ENCODE measurements around the gene KCND1. TPM values are rescaled to one million over a fixed set of nuclear protein-coding genes. Genes with fewer than 3 reads are reported as not detected.

Gene KCND1
- total RNA-seq, 1 experiment from 2014 or later, result 0.18 TPM

DNA sequence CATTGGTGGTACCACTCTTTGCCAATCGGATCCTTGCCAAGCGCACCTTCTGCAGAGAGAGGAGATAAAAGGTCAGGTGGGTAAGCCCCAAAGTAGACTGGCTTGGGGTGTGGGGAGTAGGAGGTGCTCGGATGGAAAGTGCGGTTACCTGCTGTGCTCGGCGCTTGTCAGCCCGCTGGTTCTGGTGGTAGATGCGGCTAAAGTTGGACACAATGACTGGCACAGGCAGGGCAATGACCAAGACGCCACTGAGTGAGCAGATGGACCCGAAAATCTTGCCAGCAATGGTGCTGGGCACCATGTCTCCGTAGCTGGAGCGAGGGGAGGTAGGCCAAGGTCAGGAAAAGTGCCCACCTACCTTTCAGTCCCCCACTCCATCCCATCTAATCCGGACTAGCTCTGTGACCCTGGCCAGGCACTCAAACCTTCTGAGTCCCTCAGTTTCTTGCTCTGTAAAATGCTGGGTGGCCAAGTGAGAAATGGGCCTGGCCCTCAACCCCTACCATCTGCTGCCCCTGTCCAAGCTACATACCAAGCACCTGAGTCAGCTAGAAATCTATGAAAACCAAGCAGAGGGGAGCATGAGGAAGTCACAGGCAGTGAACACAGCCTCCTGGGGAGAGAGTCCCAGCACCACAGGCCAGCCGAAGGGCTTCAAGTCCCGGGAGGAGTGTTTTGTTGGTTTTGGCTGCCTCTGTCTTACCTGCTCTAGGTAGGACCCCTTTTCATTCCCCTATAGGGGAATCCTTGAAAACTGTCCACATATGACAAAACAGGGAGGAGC lies 4.7 kb downstream of the KCND1 start:
- DNase-seq (ENCODE audit: low read depth in 1 of 2, low spot score in 2 of 2), result peak in 1 of 2 experiments; percentile 30
- Histone ChIP-seq H3K4me3 (no peak overlapping the region), H3K9me3 (replicated peaks) (no peaks in the 10 kb centered on the region), H3K4me1 (replicated peaks) (peaks cover 3% of the 10 kb centered on the region; the same call in 1 of the 2 replicates), H3K27me3 (replicated peaks) (no peaks in the 10 kb centered on the region), H3K36me3 (no peaks in the 10 kb centered on the region), H3K27ac (no peak overlapping the region)

DNA sequence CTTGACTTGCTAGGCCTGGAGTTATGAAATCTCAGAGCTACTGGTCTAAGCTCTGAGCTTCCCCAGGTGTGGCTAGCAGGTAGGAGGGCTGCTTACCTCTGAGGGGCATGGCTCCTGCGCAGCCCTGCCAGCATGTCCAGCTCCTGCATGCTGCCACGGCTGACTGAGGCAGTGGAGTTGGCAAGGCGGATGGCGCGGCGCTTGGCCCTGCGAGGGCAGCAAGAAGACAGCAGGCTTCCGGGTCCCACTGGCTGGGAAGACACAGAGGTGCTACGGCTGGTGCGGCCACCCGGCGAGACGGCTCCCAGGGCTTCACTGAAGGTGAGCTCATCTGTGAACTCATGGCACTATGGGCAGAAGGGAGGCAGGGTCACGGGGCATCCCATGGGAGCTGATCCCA lies 5.7 kb downstream of the KCND1 start:
- Histone ChIP-seq H3K36me3 (no peaks in the 10 kb centered on the region), H3K4me3 (no peak overlapping the region), H3K4me1 (replicated peaks) (peaks cover 3% of the 10 kb centered on the region; the same call in 1 of the 2 replicates), H3K27me3 (replicated peaks) (no peaks in the 10 kb centered on the region), H3K27ac (no peak overlapping the region), H3K9me3 (replicated peaks) (no peaks in the 10 kb centered on the region)
- DNase-seq (ENCODE audit: low read depth in 1 of 2, low spot score in 2 of 2), result no peak

DNA sequence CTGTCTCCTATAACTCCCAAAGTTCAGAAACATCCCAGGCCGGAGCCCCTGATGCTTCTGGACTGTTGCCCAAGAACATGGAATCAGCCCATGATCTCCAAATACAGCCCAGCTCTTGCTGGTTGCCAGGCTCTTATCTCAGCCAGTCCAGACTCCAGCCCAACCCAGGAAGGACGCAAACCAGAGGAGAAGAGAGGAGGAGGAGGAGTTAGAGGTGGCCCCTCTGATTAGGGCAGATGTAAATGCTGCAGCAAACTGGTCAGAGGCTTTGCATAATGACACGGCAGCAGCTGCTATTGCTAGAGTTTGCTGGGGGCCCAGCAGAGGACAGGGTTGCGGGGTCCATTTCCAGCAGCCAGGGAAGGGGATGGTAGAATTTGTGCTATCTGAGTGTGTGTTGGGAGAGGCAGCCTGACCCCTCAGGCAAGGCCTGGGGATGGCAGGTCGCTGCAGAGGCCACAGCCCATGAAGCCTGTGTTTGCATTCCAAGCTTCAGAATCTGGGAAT lies 10.0 kb downstream of the KCND1 start:
- H3K4me1 ChIP-seq (replicated peaks), result peaks cover 5% of the 10 kb centered on the region
- H3K4me3 ChIP-seq, result no peak overlapping the region
- no peak for DNase-seq (ENCODE audit: low read depth in 1 of 2, low spot score in 2 of 2)
- no peaks in the 10 kb centered on the region for H3K9me3 ChIP-seq (replicated peaks)
- no peak overlapping the region for H3K27ac ChIP-seq
- no peaks in the 10 kb centered on the region for H3K27me3 ChIP-seq (replicated peaks)
- H3K36me3 ChIP-seq, result 0 out of 2 replicates have a peak, but pooled peaks cover 5% of the 10 kb centered on the region

DNA sequence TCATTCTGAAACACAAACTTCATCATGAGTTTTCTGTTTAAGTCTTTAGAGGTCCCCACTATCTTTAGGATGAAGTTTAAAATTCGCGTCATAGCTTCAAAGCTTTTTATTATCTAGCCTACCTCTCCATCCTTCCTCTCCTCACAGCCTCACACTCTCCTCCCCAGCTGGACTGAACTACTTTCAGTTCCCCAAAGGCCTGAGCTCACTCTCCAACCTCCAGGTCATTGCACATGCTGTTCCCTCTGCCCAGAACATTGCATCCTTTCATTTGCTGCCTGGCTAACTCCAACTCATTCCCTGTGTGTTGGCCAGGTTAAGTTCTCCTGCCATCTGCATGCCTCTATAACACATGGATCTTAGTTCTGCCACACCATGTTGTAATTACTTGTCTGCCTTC lies 11.4 kb downstream of the KCND1 start:
- Histone ChIP-seq H3K27me3 (replicated peaks) (no peaks in the 10 kb centered on the region), H3K27ac (no peak overlapping the region), H3K36me3 (peaks cover 11% of the 10 kb centered on the region)

DNA sequence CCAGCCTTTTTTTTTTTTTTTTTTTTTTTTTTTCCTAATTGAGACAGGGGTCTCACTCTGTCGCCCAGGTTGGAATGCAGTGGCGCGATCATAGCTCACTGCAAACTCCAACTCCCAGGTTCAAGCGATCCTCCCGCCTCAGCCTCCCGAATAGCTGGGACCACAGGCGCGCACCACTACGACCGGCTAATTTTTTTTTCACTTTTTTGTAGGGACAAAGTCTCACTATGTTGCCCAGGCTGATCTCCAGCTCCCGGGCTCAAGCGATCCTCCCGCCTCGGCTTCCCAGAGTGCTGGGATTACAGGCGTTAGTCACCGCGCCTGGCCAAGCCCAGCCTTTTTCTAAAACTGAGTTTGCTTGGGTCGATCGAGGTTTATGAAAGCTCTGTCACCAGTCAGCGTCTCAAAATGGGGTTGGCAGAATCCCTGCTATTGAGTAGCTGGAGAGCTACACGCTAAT lies 13.0 kb downstream of the KCND1 start:
- peaks cover 16% of the 10 kb centered on the region for H3K36me3 ChIP-seq
- peak overlapping the region; percentile 98 for H3K27ac ChIP-seq
- no peaks in the 10 kb centered on the region for H3K27me3 ChIP-seq (replicated peaks)
- peak in 1 of 2 experiments; percentile 49 for DNase-seq (ENCODE audit: low read depth in 1 of 2, low spot score in 2 of 2)
- H3K4me1 ChIP-seq (replicated peaks), result peaks cover 5% of the 10 kb centered on the region
- H3K4me3 ChIP-seq, result peak overlapping the region; percentile 57
- H3K9me3 ChIP-seq (replicated peaks), result no peaks in the 10 kb centered on the region

More for the DNA sequence above, 11.4 kb downstream of the KCND1 start:
- Histone ChIP-seq H3K9me3 (replicated peaks) (no peaks in the 10 kb centered on the region), H3K4me3 (no peak overlapping the region), H3K4me1 (replicated peaks) (peaks cover 5% of the 10 kb centered on the region)
- no peak for DNase-seq (ENCODE audit: low read depth in 1 of 2, low spot score in 2 of 2)

DNA sequence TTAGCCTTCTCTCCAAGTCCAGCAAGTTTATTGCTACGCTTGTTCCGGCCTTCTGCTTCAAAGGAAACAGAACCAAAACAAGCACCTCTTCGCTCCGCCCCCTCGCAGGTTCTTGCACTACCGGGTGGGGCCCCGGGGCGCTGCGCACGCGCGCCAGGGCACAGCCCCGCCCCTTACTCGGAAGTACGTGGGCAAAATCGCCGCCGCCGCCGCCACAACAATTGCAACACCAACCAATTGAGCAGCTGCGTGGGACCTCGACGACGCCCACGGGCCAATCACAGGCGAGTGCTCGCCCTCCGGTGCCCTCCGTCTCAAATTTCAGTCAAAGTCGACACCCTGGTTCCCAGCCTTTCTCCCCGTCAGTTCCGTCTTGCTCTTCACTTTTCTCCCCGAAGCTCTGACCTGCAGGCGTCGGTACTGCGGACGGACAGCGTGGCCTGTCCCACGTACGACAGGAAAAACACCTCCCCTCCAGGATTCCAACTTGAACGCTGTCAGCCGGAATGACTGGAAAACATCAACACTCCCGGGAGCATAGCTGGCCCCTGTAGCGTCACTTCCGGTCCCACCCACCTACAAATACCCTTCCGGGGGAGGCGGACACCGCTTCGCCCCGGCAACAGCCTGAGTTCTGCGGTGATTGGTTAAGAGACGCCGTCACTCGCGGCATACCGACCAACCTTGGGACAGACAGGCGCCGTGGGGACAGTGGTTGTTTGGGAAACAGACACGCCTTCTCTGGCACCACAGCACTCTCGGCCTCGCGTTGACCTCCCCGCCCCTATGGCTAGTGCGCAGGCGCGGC lies 13.6 kb downstream of the KCND1 start:
- DNase-seq (ENCODE audit: low read depth in 1 of 2, low spot score in 2 of 2), result peak; percentile 96

DNA sequence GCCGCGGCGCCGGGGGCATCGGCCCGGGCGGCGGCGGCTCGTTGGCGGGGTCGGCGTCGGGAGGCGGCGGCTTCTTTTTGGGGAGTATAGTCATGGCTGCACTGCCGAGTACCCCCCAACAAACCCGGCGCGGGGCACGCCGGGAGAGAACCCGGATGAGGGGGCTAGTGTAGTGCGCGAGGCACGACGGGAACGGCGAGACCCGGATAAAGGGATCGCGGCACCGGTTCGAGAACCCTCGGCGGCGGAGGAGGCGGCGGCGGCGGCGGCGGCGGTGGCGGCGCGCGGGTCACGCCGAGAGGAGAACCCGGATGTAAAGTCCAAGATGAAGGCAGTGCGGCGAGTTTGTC lies 14.2 kb downstream of the KCND1 start, which contains the start of gene OTUD5:
TSS of gene OTUD5 (minus strand) at position 131 of the 350 bp plus-strand sequence. CDS start at position 94, 37 bp downstream.
- Histone ChIP-seq H3K4me1 (replicated peaks) (peaks cover 5% of the 10 kb centered on the region), H3K9me3 (replicated peaks) (no peaks in the 10 kb centered on the region), H3K36me3 (peaks cover 16% of the 10 kb centered on the region), H3K27ac (peak within 1 kb of the TSS; percentile 98), H3K27me3 (replicated peaks) (no peaks in the 10 kb centered on the region), H3K4me3 (peak within 1 kb of the TSS; percentile 57)
- DNase-seq (ENCODE audit: low read depth in 1 of 2, low spot score in 2 of 2), result peak in 1 of 2 experiments; percentile 61

More for the DNA sequence above, 13.6 kb downstream of the KCND1 start:
- Histone ChIP-seq H3K27me3 (replicated peaks) (no peaks in the 10 kb centered on the region), H3K4me3 (peak overlapping the region; percentile 57), H3K9me3 (replicated peaks) (no peaks in the 10 kb centered on the region), H3K36me3 (peaks cover 16% of the 10 kb centered on the region), H3K27ac (peak overlapping the region; percentile 98), H3K4me1 (replicated peaks) (peaks cover 5% of the 10 kb centered on the region)

DNA sequence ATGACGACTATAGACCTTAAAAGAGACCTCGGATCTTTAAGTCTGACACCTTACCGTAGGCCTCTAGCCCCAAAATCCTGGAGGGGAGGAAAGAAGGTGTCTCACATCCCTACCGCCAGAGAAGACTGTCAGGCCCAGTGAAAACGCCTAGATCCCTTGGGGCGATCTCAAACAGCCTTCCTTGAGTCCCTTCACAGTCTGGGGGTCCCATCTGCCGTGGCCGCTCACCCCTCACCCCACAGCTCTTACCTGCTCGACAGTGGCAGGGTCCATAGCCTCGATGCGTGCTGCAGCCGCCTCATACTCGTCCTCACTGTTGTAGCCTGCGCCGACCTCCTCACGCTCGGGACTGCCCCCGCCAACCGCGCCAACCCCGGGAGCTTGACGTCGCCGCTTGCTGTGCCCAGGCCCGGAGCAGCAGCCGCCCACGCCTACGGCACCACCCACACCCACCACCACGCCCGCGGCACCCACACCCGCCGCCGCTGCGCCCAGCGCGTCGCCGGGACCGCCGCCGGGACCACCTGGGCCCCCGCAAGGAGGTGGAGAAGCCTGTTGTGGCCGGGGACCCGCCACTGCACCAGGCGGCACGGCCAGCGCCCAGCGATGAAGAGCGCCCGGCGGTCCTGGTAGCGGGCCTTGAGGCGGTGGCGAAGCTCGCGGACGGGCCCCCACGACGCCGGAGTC lies 14.8 kb downstream of the KCND1 start:
- Histone ChIP-seq H3K4me3 (peak overlapping the region; percentile 57), H3K4me1 (replicated peaks) (peaks cover 5% of the 10 kb centered on the region), H3K27ac (peak overlapping the region; percentile 49; the same call in 1 of the 2 replicates), H3K27me3 (replicated peaks) (no peaks in the 10 kb centered on the region), H3K9me3 (replicated peaks) (no peaks in the 10 kb centered on the region), H3K36me3 (peaks cover 16% of the 10 kb centered on the region)
- DNase-seq (ENCODE audit: low read depth in 1 of 2, low spot score in 2 of 2), result no peak

DNA sequence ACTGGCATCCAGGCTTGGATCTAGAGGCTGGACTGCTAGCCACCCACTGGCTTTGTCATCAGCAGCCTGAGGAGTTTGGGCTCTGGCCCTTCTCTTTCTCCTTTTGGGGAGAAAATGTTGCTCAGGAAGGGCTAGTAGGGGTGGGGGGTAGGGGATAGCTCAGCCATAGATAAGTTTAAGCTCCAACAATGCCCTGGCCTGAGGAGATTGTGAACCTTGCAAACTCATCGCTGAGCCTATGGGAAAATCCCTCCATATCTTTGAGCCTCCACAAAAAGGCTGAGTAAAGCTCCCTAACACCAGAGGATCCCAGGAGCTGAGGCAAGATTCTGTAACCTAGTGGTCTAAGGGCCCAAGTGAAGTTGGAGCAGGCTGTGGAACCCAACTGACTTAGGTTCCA lies 23.1 kb downstream of the KCND1 start:
- Histone ChIP-seq H3K4me1 (replicated peaks) (no peaks in the 10 kb centered on the region), H3K27me3 (replicated peaks) (no peaks in the 10 kb centered on the region), H3K27ac (no peak overlapping the region), H3K4me3 (no peak overlapping the region), H3K36me3 (no peaks in the 10 kb centered on the region), H3K9me3 (replicated peaks) (no peaks in the 10 kb centered on the region)
- DNase-seq (ENCODE audit: low read depth in 1 of 2, low spot score in 2 of 2), result no peak

DNA sequence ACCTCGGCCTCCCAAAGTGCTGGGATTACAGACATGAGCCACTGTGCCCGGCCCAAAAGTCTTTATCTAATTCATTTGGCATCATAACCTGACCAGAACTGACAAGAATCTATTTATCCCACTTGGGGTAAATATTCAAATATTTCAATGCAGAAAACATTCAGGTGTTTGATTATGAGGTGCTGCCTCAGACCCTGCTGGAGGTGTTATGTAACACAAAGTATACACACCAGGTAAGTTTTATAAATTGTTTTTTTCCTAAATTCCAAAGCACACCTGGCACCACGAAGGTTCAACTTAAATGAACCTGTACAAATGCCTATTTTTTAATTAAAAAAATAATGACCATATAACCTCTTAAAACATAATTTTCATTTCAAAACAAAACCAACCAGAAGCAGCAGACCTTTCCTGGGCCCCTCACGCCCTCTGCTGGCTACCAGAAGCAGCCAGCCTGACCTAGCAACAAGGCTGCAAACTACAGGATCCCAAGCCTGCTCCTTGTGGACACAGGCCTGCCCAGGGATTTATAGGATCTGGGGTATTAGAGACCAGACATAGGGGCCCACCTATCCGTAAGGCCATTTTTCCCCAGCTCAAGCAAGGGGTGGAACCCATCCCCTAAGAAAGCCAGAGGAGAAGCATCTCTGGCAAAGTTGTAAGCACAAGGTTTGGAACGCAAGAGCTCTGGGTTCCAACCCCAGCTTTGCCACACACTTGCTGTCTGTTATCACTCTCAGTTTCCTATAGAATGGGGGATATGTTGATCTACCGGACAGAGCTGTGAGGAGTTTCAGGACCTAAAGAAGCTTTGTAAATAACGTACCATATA lies 25.9 kb downstream of the KCND1 start:
- H3K27me3 ChIP-seq (replicated peaks), result no peaks in the 10 kb centered on the region
- H3K4me3 ChIP-seq, result no peak overlapping the region
- no peak overlapping the region for H3K27ac ChIP-seq
- no peaks in the 10 kb centered on the region for H3K4me1 ChIP-seq (replicated peaks)
- DNase-seq (ENCODE audit: low read depth in 1 of 2, low spot score in 2 of 2), result peak in 1 of 2 experiments; percentile 42
- no peaks in the 10 kb centered on the region for H3K9me3 ChIP-seq (replicated peaks)
- H3K36me3 ChIP-seq, result 0 out of 2 replicates have a peak, but pooled peaks cover 3% of the 10 kb centered on the region

DNA sequence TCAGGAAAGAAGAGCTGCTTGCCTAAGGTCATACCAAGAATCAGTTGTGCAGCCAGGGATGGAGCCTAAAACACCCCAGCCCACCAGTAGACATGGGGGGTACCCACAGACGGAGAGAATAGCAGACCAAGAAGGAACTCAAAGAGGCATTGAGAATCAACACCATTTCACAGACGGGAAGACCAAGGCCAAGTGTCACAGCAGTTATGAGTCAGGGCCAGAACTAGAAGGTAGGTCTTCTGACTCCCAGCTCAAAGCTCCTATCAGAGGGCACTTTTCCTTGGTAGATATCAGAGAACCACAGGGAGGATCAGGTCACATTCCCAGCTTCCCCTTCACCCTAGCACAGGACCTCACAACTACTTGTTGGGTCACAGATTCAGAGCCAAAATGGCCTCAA lies 28.7 kb downstream of the KCND1 start:
- Histone ChIP-seq H3K4me1 (replicated peaks) (no peaks in the 10 kb centered on the region; the same call in 1 of the 2 replicates), H3K4me3 (no peak overlapping the region), H3K27ac (no peak overlapping the region), H3K36me3 (0 out of 2 replicates have a peak, but pooled peaks cover 3% of the 10 kb centered on the region), H3K27me3 (replicated peaks) (no peaks in the 10 kb centered on the region), H3K9me3 (replicated peaks) (no peaks in the 10 kb centered on the region)
- no peak for DNase-seq (ENCODE audit: low read depth in 1 of 2, low spot score in 2 of 2)

DNA sequence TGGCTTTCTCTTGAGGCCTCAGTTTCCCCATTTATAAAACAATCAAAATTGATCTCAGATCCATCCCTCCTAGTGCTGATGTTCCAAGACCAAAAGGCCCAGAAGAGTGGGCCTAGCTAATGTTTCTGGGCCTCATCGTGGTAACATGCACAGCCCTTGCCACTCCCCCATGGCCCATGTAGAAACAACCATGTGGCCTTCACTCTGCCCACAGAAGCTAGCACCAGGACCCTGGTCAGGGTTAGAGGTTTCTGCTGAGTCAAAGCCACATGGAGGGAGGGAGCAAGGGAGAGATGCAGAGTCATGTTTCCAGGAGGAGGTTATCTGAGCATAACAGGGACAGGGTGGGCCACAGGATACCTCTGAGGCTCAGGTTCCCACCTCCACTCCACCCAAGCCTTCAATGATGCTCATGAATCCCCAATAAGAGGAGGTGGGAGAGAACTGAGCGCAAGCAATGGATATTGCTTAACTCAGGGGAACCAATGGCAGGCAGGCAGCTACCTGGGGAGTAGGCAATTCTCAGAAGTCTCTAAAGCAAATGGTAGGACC lies 31.2 kb downstream of the KCND1 start:
- Histone ChIP-seq H3K4me1 (replicated peaks) (peaks cover 10% of the 10 kb centered on the region), H3K4me3 (no peak overlapping the region), H3K27ac (no peak overlapping the region), H3K27me3 (replicated peaks) (no peaks in the 10 kb centered on the region), H3K36me3 (0 out of 2 replicates have a peak, but pooled peaks cover 3% of the 10 kb centered on the region), H3K9me3 (replicated peaks) (no peaks in the 10 kb centered on the region)
- DNase-seq (ENCODE audit: low read depth in 1 of 2, low spot score in 2 of 2), result no peak

Measured in SJSA1 (cell line).